ENCODE measurements around the gene PEX14.

DNA sequence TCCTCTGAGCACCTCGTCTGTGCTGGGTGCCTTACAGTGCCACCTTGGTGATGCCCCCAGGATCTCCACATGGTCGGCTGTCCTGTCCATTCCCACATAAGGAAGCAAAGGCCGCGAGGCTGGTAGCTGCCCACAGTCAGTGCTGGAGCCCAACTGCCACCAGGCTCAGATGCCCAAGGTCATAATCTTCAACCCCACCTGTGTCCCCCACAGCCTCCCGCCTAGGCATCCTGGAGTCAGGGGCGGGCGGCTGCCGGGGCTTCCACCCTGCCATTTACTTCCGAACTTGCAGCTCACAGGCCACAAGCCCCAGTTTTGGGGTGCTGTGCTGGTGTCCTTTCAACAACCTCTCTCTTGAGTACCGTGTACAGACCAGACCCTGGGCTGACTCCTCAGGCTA is 195.4 kb downstream of the PEX14 start:
- no peak for TF ChIP-seq POLR2A (IDR thresholded peaks at IDR 0.05; ENCODE audit: borderline replicate concordance, extremely low read depth, insufficient read depth, insufficient read length)
- TF ChIP-seq JUND (IDR thresholded peaks at IDR 0.05) = no peak
- TF ChIP-seq, protein P1, sequence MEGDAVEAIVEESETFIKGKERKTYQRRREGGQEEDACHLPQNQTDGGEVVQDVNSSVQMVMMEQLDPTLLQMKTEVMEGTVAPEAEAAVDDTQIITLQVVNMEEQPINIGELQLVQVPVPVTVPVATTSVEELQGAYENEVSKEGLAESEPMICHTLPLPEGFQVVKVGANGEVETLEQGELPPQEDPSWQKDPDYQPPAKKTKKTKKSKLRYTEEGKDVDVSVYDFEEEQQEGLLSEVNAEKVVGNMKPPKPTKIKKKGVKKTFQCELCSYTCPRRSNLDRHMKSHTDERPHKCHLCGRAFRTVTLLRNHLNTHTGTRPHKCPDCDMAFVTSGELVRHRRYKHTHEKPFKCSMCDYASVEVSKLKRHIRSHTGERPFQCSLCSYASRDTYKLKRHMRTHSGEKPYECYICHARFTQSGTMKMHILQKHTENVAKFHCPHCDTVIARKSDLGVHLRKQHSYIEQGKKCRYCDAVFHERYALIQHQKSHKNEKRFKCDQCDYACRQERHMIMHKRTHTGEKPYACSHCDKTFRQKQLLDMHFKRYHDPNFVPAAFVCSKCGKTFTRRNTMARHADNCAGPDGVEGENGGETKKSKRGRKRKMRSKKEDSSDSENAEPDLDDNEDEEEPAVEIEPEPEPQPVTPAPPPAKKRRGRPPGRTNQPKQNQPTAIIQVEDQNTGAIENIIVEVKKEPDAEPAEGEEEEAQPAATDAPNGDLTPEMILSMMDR (IDR thresholded peaks at IDR 0.05 in 2 of 3, conservative IDR thresholded peaks at IDR 0.05 in 1 of 3; ENCODE audit: borderline replicate concordance in 1 of 3, insufficient read depth in 1 of 3, low read depth in 2 of 3, low read length in 2 of 3) = no peak
- no peak for TF ChIP-seq YY1 (IDR thresholded peaks at IDR 0.05; ENCODE audit: extremely low read depth, insufficient replicate concordance, low read depth, low read length)
- no peak for TF ChIP-seq RAD21 (IDR thresholded peaks at IDR 0.05; ENCODE audit: low read depth)
- TF ChIP-seq EGR1 (IDR thresholded peaks at IDR 0.05; ENCODE audit: low read depth) = no peak
- no peak for TF ChIP-seq ZNF274 (IDR thresholded peaks at IDR 0.05; ENCODE audit: low read depth, low read length)
- no peak for TF ChIP-seq ELF1 (IDR thresholded peaks at IDR 0.05; ENCODE audit: borderline replicate concordance, low read depth)
